TTC549 (cell line): ENCODE results near the gene NOP9.

Source experiments
- FAIRE-seq: peaks from 2 replicates; lab custom pipeline; 2012; peaks lifted over from hg19 to GRCh38; lab: Jason Lieb, UNC

Gene NOP9

DNA sequence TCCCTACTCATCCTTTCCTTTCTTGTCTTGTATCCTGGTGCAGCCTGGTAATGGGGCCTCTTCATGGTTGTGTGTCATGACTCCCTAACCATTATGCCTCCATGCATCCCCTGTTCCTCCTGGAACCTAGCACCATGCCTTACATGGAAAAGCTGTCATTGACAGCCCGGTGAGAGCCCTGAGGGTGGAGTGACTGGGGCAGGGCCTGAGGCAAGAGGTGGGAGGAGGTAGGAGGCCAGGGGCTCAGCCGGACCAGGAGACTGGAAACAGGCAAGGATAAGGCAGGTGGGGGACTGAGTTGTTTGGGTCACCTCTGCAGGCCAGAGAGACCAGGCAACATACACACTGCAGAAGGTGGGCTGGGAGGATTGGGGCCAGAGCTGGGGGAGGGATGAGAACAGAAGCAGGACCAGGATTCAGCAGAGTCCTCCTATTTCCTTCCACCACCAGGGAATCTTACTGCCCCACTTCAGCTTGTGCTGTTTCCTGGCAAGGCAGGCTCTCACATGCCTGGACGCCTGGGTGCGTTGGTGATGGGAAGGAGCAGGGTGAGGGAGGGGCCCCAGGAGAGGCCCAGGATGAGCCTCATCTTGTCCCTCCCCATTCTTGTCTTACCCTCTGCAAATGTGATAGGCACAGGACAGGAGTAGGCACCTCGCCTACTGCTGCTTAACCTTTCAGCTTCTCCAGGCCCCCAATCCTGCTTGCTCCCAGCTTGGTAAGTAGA is 10.1 kb downstream of the NOP9 start, which contains the start of gene LTB4R2:
LTB4R2 (plus strand) TSS at position 603 of the 727 bp plus-strand sequence. CDS start 525 bp downstream, outside the sequence.
- no peak for FAIRE-seq

DNA sequence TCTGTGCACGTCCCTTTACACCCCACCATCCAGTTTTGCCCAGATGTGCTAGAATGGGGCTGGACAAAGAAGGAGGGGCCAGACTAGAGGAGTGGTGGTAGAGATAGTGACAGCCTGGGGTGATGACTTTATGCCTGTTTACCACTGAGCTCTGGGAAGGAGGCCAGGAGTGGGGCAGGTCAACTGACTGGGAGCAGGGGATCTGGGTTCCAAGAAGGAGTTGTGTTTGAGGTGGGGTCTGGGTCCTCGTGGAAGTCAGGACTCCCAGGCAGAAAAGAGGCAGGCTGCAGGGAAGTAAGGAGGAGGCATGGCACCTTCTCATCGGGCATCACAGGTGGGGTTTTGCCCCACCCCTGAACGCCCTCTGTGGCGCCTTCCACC is 10.6 kb downstream of the NOP9 start:
- FAIRE-seq = no peak

DNA sequence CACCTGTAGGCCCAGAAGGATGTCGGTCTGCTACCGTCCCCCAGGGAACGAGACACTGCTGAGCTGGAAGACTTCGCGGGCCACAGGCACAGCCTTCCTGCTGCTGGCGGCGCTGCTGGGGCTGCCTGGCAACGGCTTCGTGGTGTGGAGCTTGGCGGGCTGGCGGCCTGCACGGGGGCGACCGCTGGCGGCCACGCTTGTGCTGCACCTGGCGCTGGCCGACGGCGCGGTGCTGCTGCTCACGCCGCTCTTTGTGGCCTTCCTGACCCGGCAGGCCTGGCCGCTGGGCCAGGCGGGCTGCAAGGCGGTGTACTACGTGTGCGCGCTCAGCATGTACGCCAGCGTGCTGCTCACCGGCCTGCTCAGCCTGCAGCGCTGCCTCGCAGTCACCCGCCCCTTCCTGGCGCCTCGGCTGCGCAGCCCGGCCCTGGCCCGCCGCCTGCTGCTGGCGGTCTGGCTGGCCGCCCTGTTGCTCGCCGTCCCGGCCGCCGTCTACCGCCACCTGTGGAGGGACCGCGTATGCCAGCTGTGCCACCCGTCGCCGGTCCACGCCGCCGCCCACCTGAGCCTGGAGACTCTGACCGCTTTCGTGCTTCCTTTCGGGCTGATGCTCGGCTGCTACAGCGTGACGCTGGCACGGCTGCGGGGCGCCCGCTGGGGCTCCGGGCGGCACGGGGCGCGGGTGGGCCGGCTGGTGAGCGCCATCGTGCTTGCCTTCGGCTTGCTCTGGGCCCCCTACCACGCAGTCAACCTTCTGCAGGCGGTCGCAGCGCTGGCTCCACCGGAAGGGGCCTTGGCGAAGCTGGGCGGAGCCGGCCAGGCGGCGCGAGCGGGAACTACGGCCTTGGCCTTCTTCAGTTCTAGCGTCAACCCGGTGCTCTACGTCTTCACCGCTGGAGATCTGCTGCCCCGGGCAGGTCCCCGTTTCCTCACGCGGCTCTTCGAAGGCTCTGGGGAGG is 11.3 kb downstream of the NOP9 start, which contains the start of gene LTB4R:
LTB4R (plus strand) TSS at position 857 of the 959 bp plus-strand sequence. CDS start 4,150 bp downstream, outside the sequence.
- no peak for FAIRE-seq

DNA sequence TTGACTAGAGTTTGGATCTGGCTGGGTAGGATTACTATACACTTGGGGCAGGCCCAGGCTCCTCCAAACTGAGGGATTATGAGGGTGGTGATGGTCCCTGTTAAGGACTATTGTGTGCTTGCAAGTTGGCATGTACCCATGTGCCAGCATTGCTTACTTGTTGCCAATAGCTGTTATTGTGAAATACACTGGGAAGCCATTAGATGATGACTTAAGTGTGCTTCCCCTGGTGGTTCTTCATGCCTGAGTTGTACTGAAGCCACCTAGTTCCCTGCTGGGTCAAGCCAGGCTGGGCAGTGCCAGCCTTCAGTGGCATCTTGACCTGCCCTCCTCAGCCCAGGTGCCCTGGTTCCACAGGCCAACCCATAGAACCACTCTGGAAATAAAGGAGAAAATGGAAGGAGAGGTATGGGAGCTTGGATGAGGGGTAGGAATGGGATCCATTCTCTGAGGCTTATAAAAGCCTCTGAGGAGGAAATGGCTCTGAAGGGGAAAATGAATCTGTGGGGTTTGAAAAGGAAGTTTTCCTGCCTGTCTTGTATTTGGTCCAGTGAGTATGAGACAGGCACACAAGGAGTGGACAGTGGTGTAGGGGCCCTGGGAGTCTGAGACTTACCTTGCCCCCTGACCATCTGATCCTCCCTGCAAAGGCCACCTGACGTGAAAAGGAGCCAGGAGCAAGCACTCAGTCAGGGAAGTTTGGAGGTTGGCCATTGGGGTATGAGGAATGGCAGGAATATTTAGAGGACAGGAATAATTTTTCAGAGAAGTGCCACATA is 12.4 kb downstream of the NOP9 start:
- no peak for FAIRE-seq

DNA sequence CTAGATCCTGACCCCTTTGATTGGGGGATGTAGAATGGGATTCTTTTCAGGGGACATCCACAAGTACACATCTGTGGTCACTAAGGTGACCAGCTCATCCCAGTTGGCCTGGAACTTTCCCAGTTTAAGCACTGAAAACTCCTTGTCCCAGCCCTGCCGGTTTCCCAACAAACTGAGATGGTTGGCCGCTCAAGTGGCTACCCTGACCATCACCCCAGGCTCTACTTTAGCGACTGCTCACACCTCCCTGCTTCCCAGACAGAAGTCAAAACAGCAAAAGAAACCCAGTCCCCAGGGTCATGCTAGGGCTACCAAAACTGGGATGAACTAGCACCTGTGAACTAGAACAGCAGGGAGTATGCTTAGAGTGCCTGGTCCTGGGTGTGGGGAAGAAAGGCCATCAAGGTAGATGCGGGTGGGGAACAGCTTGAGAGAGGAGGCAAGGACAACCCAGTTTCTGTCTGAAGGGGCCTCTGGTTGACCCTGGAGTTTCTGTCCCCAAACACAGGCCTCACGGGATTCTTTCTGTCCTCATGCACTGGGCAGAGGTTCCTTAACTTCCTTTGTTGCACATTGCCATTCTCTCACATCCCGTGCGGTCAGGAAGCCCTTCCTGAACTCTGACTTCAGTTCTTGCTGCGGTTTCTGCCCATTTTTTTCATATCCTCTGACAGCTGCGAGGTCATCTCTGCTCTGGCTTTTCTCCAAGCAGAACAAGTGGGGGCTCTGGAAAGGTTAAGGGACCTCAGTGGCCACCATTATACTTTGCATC is 13.3 kb downstream of the NOP9 start:
- FAIRE-seq = no peak

DNA sequence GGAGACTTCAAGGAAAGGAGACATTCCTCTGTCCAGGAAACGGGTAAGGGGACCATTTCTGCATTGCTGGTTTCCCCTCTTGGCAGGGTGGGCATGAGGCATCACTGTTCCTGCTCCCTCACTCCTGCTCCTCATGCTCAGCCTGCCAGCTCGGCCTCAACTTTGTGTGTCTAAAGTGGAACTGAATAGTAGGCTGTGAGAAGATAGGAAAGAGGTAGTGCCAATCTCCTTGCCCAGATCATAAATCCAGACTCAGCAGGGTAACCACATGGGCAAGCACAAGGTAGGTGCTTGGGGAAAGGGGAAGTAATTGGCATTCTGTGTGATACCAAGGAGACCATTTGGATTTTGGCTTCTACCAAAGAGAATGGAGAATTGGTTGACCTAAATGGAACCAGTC is 14.3 kb downstream of the NOP9 start:
- no peak for FAIRE-seq

DNA sequence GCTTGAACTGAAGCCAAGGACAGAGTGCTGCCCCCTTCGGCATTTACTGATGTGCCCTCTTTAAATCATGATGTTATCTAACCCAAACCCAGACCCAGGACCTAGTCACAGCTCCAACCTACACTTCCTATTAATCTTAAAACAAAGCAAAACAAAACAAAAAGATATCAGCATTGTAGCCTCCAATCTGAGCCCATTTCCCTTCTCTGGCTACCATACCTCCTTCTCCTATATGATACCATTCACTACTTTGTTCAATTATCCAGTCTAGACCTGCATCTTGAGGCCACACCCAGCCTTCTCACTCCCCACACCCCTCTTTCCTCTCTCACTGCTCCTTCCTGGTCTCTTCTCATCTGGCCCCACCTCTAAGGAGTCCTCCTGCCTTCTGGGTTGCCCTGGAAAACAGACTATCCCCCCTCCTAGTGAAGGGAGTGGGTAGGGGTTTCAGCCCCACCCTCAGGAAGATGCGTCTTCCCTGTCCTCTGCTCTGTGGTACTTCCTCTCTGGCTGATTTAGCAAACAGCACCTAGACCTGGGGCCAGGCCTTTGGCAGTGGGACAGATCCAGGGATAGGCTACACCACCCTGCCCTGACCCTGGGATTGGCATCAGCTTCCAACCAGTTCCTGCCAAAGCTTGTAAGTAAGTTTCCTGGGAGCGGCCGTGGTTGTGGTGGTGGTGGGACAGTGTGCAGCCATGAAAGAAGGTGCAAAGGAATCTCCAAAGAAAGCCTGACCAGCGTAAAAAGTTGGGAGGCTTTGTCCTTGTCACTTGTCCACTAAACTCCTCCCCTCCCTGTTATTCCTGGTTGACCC is 14.9 kb downstream of the NOP9 start:
- no peak for FAIRE-seq

DNA sequence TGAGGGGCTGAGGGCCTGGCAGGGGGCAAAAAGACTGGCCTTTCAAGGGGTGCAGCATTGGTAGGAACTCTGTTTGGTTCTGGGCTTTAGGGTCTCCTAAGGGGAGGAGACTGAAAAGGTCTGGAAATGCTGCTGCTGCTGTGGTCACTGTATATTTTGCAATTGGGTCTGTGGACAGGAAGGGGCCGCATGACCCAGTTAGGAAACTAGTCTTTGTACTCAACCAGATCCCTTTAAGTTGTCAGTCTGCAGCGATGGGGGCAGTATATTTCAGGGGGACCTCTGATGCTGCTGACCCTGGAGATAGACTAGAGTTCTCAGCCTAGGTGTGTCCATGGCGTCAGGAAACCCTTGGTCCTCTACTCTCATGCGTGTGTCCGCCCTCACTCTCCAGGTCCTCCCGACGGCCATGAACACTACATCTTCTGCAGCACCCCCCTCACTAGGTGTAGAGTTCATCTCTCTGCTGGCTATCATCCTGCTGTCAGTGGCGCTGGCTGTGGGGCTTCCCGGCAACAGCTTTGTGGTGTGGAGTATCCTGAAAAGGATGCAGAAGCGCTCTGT is 15.7 kb downstream of the NOP9 start:
- no peak for FAIRE-seq

DNA sequence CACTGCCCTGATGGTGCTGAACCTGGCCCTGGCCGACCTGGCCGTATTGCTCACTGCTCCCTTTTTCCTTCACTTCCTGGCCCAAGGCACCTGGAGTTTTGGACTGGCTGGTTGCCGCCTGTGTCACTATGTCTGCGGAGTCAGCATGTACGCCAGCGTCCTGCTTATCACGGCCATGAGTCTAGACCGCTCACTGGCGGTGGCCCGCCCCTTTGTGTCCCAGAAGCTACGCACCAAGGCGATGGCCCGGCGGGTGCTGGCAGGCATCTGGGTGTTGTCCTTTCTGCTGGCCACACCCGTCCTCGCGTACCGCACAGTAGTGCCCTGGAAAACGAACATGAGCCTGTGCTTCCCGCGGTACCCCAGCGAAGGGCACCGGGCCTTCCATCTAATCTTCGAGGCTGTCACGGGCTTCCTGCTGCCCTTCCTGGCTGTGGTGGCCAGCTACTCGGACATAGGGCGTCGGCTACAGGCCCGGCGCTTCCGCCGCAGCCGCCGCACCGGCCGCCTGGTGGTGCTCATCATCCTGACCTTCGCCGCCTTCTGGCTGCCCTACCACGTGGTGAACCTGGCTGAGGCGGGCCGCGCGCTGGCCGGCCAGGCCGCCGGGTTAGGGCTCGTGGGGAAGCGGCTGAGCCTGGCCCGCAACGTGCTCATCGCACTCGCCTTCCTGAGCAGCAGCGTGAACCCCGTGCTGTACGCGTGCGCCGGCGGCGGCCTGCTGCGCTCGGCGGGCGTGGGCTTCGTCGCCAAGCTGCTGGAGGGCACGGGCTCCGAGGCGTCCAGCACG is 16.4 kb downstream of the NOP9 start:
- FAIRE-seq = no peak

DNA sequence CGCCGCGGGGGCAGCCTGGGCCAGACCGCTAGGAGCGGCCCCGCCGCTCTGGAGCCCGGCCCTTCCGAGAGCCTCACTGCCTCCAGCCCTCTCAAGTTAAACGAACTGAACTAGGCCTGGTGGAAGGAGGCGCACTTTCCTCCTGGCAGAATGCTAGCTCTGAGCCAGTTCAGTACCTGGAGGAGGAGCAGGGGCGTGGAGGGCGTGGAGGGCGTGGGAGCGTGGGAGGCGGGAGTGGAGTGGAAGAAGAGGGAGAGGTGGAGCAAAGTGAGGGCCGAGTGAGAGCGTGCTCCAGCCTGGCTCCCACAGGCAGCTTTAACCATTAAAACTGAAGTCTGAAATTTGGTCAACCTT is 16.9 kb downstream of the NOP9 start:
- no peak for FAIRE-seq

DNA sequence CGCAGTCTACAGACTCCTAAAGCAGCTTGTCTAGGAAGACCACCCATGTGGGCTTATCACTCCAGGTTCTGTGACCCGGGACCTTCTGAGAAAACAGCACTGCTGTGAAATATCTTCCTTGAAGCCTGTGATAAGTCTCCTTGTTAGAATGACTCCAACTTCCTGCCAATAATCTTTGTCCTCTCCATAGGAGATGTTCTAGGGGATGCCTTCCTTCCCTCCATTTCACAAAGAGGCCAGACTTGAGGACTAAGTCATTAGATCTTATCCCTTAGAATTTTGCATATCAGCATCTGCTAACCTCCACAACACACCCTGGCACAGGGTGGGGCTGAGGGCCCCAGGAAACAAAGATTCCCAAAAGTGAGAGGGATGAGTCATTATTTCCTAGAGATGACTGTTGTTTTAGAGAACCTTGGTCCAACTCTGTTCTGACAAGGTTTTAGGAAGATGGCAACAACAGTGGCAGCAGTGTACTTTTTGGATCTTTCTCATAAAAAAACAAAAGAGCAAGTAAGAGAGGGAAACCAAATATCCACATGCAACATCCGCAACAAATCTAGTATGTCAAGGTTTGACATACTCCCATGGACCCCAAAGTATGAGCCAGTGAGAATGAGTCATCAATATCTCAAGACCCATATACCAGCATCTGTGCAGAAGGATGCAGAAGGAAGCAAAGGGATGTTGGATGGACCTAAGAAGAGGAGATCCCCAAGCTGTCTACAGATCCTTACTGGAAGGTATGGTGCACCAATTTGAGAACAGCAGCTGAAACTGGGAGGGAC is 17.7 kb downstream of the NOP9 start:
- FAIRE-seq = no peak

DNA sequence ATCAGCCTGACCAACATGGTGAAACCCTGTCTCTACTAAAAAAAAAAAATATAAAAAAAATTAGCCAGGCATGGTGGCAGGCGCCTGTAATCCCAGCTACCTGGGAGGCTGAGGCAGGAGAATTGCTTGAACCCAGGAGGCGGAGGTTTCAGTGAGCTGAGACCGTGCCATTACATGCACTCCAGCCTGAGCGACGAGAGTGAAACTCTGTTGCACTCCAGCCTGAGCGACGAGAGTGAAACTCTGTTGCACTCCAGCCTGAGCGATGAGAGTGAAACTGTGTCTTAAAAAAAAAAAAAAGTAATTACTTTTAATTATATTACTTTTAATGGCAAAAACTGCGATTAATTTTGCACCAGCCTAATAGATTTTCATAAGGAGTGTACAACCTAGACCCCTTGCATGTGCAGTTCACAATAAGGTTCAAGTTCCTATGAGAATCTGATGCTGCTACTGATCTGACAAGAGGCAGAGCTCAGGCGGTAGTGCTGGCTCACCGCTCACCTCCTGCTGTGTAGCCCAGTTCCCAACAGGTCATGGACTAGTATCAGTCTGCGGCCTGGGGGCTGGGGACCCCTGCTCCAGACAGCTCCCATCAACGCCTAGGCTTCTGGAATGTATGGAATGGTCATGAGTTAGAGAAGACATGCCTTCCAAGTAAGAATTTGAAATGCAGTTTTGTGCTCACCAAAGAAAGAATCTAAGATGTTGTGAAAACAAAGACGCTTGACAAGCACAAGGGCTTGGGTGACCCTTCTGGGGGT is 21.7 kb downstream of the NOP9 start:
- FAIRE-seq = no peak

DNA sequence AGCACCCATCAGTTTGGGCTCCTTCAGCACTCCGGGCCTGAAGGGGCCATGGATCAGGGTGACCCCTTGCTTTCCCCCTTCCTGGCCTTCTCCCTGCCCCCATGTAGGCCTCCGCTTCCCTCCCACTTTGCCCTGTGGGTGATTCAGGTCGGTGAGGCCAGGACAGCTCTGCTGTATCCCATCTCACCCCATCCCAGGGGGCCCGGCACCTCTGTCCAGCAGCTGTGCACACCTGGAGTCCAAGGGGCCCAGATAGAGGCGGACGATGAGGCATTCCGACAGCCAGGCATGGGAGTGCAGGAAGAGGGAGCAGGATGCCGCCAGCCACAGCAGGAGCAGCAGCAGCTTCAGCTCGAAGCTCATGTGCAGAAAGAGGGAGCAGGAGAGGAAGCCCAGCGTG is 23.0 kb downstream of the NOP9 start:
- FAIRE-seq = no peak

DNA sequence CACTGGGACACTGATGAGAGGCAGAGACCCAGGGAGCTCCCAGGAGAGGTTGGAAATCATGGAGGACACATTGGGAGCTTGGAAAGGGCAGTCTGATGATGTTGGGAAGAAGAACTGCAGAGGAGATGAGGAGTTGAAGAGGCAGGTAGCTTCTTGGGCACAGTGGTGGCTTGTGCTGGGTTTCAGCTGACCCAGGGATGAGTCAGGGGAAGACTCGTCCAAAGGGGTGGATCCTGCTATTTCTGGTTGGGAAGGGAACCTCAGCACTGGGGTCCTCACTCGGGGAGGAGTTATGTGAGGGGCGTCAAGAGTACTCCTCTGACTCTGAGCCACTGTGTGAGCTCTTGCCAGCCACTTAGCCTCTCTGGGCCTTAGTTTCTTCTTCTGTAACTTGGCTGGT is 23.7 kb downstream of the NOP9 start:
- FAIRE-seq = no peak

DNA sequence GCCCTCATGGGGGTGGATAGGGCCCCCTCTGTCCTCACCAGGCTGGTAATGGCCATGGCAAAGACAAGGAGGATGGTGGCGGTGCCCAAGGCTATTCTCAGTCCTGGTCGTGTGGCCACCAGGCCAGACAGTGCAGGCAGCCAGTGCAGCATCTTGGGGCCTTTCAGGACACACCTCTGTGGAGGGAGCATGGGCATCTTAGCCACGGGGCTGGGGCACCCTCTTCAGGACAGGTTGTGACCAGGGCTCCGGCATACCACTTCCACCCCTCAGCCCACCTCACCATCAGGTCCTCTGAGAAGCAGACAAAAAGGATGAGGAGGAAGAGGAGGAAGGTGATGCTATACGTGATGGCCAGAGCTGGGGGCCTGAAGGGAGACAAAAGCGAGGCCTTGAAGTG is 24.4 kb downstream of the NOP9 start:
- FAIRE-seq = no peak

DNA sequence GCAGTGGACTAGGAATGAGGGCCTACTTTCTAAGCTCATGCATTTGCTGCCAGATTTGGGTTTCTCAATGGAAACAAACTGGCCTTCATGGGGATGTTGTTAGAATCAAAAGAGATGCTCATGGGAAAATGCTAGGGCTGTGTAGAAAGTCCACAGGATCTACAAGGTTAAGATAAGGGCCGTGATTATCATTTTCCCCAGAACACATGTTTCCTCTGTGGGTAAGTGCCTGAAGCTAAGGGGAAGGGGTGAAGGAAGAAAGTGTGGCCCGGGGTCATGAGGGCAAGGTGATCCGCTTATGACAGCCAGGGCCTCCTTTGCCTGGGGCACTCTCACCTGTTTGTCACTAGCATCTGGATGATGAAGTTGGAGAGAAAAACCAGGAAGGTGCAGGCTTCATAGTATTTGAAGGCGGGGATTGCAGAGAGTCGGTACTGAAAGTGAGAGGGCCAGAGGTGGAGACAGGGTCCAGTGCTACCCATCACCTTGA is 25.4 kb downstream of the NOP9 start:
- FAIRE-seq = no peak

DNA sequence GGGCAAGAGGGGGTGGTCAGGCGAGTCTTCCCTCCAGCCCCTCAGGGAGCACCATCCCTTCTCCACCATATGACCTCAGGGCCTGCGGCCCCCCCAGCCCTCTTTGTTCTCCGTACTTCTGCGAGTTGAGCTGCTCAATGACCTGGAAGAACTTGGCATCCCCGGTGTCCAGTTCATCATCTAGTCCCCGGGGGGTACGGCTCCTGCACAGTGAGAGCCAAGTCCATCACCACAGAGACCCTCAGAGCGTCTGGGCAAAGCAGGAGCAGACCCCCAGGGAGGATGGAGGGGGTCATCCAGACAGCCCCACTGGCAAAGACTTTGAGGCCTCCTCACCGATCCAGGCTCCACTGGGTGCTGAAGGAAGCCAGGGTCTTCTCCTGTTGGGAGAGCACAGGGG is 26.3 kb downstream of the NOP9 start:
- FAIRE-seq = no peak

DNA sequence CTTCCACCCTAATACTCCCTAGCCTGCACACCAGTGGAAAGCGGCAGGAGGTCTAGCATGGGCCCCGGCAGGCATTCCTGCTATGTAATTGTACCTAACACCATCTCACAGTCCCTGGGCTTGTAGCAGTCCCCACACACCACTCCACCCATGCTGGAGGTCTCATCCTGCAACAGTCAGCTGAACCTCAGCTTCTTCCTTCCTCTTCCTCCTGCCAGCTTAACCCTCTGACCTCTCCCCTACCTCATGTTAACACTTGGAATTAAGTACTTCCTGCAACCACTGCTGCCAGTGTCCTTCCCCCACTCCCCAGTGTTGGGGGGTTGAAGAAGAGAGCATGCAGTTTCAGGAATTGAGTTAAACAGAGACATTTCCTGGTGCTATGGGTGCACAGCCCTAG is 27.7 kb downstream of the NOP9 start:
- no peak for FAIRE-seq
